ENCODE results near the gene MRPS9. TPM values are rescaled to one million over a fixed set of nuclear protein-coding genes. Genes with fewer than 3 reads are reported as not detected.

The MRPS9 gene
- total RNA-seq, 1 experiment from 2014 or later, result 49.7 TPM

- DNase-seq (ENCODE audit: low read depth, low spot score) (no peak), ATAC-seq (no peak)
- intact Hi-C loops (cut with micrococcal nuclease), result no loop called here
- H3K4me3 ChIP-seq (replicated peaks in 1 of 2; ENCODE audit: low read depth in 1 of 2, low read length in 2 of 2), result no peak overlapping the region
- POLR2A ChIA-PET, result no interaction called here
- no peak overlapping the region for H2AFZ ChIP-seq (ENCODE audit: low read depth, low read length, poor library complexity, severe bottlenecking)
- CTCF ChIA-PET, result no interaction called here
- TF ChIP-seq, protein P1, sequence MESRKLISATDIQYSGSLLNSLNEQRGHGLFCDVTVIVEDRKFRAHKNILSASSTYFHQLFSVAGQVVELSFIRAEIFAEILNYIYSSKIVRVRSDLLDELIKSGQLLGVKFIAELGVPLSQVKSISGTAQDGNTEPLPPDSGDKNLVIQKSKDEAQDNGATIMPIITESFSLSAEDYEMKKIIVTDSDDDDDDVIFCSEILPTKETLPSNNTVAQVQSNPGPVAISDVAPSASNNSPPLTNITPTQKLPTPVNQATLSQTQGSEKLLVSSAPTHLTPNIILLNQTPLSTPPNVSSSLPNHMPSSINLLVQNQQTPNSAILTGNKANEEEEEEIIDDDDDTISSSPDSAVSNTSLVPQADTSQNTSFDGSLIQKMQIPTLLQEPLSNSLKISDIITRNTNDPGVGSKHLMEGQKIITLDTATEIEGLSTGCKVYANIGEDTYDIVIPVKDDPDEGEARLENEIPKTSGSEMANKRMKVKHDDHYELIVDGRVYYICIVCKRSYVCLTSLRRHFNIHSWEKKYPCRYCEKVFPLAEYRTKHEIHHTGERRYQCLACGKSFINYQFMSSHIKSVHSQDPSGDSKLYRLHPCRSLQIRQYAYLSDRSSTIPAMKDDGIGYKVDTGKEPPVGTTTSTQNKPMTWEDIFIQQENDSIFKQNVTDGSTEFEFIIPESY (IDR thresholded peaks at IDR 0.05; ENCODE audit: extremely low read depth, insufficient replicate concordance, low read length), result no peak
- no peak for TF ChIP-seq SP1 (IDR thresholded peaks at IDR 0.05; ENCODE audit: low read depth)
- no peak for TF ChIP-seq REST (IDR thresholded peaks at IDR 0.05; ENCODE audit: low read depth)
- TF ChIP-seq CEBPB (IDR thresholded peaks at IDR 0.05; ENCODE audit: low read depth), result no peak
- TF ChIP-seq, protein P2, sequence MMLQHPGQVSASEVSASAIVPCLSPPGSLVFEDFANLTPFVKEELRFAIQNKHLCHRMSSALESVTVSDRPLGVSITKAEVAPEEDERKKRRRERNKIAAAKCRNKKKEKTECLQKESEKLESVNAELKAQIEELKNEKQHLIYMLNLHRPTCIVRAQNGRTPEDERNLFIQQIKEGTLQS (IDR thresholded peaks at IDR 0.05), result no peak
- TF ChIP-seq CBX3 (IDR thresholded peaks at IDR 0.05; ENCODE audit: low read depth), result no peak
- no peak overlapping the region for H3K9ac ChIP-seq (ENCODE audit: low read length)
- no peaks in the 10 kb centered on the region for H3K79me2 ChIP-seq (ENCODE audit: insufficient read depth, low read length)
- H4K20me1 ChIP-seq (ENCODE audit: insufficient read depth), result no peaks in the 10 kb centered on the region
- H3K9me2 ChIP-seq (ENCODE audit: insufficient read depth), result no peaks in the 10 kb centered on the region
- H3K36me3 ChIP-seq (ENCODE audit: control insufficient read depth in 1 of 2, insufficient read depth in 2 of 2, low read length in 2 of 2), result no peaks in the 10 kb centered on the region; a peak in 1 of 4 replicates
- H3K4me1 ChIP-seq (ENCODE audit: control insufficient read depth in 1 of 2, insufficient read depth in 2 of 2, low read length in 2 of 2), result no peaks in the 10 kb centered on the region
- no peak overlapping the region for H3K27ac ChIP-seq (ENCODE audit: low read depth, low read length)
- H3K4me2 ChIP-seq (ENCODE audit: low read length), result no peak overlapping the region
- H3K9me3 ChIP-seq (ENCODE audit: control insufficient read depth in 1 of 2, insufficient read depth in 1 of 2, low read depth in 1 of 2, low read length in 2 of 2), result no peaks in the 10 kb centered on the region
- no TSS peak for BruUV-seq (replicated peaks)
- RAD21 ChIA-PET (ENCODE audit: low non-redundant PET in 1 of 2, low total read pairs in 2 of 2, uncharacterized antibody in 2 of 2, unreplicated experiment in 2 of 2), result no interaction called here
- H3K27me3 ChIP-seq (ENCODE audit: insufficient read depth, low read length), result no peaks in the 10 kb centered on the region
These were observed 44.2 kb downstream of the MRPS9 start for GRCh38 chr2:105082107-105082506.
